HEK293 (cell line): ENCODE results near the gene CHD1.

ENCODE experiments used
- REST ChIP-seq: fragments of 450-650 bp; formaldehyde crosslinking; IDR thresholded peaks from 2 replicates; pipeline ENCODE4 v1.5.1; 2016; ENCODE audit warnings: missing biosample characterization, missing genetic modification characterization
- ZFHX2 ChIP-seq: fragments of 450-650 bp; formaldehyde crosslinking; conservative IDR thresholded peaks from 2 replicates; pipeline ENCODE4 v1.5.1; 2016; ENCODE audit warnings: missing biosample characterization, missing genetic modification characterization
- ZNF121 ChIP-seq: fragments of 450-650 bp; formaldehyde crosslinking; IDR thresholded peaks from 2 replicates; pipeline ENCODE4 v1.5.1; 2016; ENCODE audit warnings: missing biosample characterization, missing genetic modification characterization
- ZNF510 ChIP-seq: fragments of 450-650 bp; formaldehyde crosslinking; IDR thresholded peaks from 2 replicates; pipeline ENCODE4 v1.5.1; 2018; ENCODE audit warnings: mild to moderate bottlenecking, missing genetic modification characterization, missing biosample characterization; ENCODE audit not compliant: insufficient replicate concordance
- ZNF621 ChIP-seq: fragments of 450-650 bp; formaldehyde crosslinking; IDR thresholded peaks from 2 replicates; pipeline ENCODE4 v1.5.1; 2017; ENCODE audit warnings: missing biosample characterization, missing genetic modification characterization
- ZXDB ChIP-seq: fragments of 450-650 bp; formaldehyde crosslinking; IDR thresholded peaks from 2 replicates; pipeline ENCODE4 v1.5.1; 2016; ENCODE audit warnings: missing biosample characterization, missing genetic modification characterization
- TF ChIP-seq, protein P1 (sequence below): fragments of 450-650 bp; formaldehyde crosslinking; IDR thresholded peaks from 2 replicates; pipeline ENCODE4 v1.5.1; 2016; ENCODE audit warnings: missing biosample characterization, missing genetic modification characterization
- TF ChIP-seq, protein P2 (sequence below): fragments of 450-650 bp; formaldehyde crosslinking; IDR thresholded peaks from 2 replicates; pipeline ENCODE4 v1.5.1; 2016; ENCODE audit warnings: missing biosample characterization, missing genetic modification characterization
- TF ChIP-seq, protein P3 (sequence below): fragments of 450-650 bp; formaldehyde crosslinking; IDR thresholded peaks from 2 replicates; pipeline ENCODE4 v1.5.1; 2016; ENCODE audit warnings: missing biosample characterization, missing genetic modification characterization

DNA sequence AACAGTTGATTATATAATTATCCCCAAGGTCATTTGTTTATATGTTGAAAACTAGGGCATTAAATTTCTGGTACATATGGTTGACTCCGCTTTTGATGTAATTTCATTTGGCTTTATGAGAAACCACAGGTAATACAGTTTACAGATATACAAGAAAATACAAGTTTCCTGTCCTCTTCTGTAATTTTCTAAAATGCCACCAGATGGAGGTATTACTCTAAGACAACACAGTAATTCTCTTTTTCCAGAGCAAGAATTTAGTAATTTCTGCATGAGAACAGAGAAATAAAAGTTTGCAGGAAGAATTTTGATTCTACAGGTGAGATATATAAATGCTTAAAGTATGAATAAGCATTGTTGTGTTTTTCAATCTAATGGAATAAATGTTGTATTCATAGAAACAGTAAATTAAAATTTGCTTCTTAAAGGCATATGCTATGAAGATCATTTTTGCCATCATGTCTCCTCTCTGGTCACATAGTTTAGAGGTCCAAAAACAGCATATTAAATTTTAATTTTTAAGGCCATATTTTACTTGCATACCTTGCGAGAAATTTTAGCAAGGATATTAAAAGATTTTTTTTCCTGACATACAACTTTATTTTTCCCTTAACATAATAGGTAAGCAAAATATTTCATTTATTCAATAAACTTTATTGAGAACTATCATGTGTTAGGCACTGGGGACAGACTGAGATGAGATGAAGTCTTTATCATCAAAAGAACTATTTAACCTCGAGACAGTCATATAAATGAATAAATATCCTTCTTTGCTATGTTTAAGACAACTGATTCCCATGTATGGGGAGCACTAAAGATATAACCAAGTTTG lies 22.7 kb downstream of the CHD1 start:
- TF ChIP-seq, protein P1, sequence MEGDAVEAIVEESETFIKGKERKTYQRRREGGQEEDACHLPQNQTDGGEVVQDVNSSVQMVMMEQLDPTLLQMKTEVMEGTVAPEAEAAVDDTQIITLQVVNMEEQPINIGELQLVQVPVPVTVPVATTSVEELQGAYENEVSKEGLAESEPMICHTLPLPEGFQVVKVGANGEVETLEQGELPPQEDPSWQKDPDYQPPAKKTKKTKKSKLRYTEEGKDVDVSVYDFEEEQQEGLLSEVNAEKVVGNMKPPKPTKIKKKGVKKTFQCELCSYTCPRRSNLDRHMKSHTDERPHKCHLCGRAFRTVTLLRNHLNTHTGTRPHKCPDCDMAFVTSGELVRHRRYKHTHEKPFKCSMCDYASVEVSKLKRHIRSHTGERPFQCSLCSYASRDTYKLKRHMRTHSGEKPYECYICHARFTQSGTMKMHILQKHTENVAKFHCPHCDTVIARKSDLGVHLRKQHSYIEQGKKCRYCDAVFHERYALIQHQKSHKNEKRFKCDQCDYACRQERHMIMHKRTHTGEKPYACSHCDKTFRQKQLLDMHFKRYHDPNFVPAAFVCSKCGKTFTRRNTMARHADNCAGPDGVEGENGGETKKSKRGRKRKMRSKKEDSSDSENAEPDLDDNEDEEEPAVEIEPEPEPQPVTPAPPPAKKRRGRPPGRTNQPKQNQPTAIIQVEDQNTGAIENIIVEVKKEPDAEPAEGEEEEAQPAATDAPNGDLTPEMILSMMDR (tag by site-specific recombination), result no peak
- TF ChIP-seq ZXDB (tag by site-specific recombination) (no peak), ZNF121 (tag by site-specific recombination) (no peak), ZNF621 (tag by site-specific recombination) (no peak), ZFHX2 (no peak), ZNF510 (tag by site-specific recombination) (no peak), REST (tag by site-specific recombination) (no peak)
- TF ChIP-seq, protein P2, sequence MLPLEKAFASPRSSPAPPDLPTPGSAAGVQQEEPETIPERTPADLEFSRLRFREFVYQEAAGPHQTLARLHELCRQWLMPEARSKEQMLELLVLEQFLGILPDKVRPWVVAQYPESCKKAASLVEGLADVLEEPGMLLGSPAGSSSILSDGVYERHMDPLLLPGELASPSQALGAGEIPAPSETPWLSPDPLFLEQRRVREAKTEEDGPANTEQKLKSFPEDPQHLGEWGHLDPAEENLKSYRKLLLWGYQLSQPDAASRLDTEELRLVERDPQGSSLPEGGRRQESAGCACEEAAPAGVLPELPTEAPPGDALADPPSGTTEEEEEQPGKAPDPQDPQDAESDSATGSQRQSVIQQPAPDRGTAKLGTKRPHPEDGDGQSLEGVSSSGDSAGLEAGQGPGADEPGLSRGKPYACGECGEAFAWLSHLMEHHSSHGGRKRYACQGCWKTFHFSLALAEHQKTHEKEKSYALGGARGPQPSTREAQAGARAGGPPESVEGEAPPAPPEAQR (tag by site-specific recombination), result no peak
- TF ChIP-seq, protein P3, sequence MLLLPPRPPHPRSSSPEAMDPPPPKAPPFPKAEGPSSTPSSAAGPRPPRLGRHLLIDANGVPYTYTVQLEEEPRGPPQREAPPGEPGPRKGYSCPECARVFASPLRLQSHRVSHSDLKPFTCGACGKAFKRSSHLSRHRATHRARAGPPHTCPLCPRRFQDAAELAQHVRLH, result no peak
